HG03520 (cell line): ENCODE results near the gene FAM168A.

ENCODE experiments used
- ATAC-seq: cut with Tn5 transposase; IDR thresholded peaks from one replicate; pipeline ENCODE4 v1.9.1; 2021; ENCODE audit warnings: mild to moderate bottlenecking, moderate library complexity; ENCODE audit not compliant: unreplicated experiment

FAM168A gene, protein sequence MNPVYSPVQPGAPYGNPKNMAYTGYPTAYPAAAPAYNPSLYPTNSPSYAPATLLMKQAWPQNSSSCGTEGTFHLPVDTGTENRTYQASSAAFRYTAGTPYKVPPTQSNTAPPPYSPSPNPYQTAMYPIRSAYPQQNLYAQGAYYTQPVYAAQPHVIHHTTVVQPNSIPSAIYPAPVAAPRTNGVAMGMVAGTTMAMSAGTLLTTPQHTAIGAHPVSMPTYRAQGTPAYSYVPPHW

DNA sequence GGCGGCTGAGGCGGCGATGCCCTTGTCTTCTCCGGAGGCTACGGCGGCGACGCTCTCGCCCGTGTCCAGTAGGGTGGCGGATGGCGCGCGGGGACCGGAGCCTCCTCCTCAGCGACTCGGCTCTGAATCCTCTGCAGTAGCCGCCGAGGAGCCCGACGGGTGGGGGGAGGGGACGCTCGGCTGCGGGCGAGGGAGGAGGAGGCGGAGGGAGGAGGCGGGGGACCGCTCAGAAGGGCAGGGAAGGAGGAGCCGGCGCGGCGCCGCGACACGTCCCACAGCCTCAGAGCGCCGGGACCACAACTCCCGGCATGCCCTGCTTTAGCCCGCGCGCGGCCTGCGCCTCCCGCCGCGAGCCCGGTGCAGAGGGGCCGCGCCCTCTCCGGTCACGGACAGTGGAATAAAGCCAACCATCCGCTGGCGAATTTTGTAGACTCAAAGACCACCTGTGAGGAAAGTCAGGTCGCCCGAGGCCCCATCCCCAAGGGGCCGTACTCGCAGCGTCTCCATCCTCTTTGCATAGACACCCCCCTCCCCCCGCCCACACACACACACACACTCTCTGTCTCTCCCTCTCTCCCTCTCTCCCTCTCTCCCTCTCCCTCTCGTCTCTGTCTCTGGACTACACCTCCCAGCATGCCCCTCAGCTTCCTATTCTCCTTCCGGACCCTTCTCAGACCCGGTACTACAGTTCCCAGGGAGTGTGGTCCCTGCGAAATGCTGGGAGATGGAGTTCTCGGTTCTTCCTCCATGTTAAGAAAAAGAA is at the start of gene FAM168A:
Gene FAM168A, minus strand, starts transcription at position 157 of the 763 bp plus-strand sequence. CDS start 129,638 bp downstream, outside the sequence.
- peak; percentile 88 for ATAC-seq

DNA sequence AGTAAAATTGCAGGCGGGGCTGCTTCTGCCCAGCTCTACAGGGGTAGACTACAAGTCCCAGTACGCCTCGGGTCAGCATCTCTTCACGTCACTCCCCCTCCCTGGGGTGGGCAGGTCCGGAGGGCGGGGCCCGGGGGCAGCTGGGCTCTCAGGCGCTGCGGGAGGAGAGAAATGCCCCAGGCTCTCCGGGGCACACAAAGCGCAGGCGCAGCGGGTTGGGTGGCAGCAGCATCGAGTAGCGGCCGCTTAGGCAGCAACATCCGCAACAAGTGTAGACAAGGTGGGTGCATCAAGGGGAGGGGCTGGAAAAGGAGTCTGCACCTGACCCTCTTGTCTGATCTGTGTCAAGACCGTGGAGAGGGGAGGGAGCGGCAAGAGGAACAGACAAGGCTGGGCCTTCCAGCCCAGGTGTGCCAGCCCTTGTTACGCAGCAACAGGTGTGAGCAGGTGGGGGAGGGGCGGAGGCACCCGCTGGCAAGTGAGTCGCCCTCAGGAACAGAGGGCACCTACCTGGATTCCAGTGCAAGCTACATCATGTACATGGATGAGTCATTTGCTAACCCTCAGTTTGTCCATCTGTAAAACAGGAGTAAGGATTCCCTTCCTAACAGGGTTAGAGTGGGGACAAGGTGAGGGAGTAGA is 49.7 kb upstream of the FAM168A start:
- ATAC-seq: peak; percentile 85

DNA sequence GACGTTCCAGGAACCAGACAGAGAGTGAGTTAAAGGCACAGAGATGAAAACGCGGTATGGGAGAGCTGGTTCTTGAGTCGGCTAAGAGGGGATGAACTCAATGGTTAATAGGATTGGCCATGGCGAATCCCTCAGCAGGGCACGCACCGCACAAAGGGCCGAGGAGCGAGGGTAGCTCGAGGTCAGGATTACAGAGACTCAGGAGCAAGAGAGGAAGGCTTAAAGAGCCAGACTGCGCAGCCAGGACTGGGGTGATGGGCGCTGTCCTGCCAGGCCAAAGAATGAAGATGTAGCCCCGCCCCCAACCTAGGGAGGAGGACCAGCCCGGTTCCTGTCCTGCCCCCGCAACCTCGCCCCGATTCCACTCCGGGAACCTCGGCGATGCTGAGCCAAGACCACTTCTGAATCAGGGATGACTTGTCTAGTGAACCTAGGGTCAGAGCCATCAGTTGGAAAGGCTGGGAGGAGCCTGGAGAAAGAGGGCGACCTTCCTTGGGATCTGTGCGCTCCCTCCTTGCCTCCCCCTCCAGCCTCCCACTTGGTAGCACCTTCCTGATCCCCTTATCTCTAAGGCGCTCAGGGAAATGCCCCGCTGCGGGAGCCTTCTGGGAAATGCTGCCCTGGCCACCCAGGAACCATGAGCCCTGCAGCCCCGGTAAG is 48.2 kb upstream of the FAM168A start, which contains the start of gene PLEKHB1:
Gene PLEKHB1, plus strand, starts transcription at position 610 of the 660 bp plus-strand sequence. Its CDS starts 28 bp downstream, at position 638.
- ATAC-seq: no peak

DNA sequence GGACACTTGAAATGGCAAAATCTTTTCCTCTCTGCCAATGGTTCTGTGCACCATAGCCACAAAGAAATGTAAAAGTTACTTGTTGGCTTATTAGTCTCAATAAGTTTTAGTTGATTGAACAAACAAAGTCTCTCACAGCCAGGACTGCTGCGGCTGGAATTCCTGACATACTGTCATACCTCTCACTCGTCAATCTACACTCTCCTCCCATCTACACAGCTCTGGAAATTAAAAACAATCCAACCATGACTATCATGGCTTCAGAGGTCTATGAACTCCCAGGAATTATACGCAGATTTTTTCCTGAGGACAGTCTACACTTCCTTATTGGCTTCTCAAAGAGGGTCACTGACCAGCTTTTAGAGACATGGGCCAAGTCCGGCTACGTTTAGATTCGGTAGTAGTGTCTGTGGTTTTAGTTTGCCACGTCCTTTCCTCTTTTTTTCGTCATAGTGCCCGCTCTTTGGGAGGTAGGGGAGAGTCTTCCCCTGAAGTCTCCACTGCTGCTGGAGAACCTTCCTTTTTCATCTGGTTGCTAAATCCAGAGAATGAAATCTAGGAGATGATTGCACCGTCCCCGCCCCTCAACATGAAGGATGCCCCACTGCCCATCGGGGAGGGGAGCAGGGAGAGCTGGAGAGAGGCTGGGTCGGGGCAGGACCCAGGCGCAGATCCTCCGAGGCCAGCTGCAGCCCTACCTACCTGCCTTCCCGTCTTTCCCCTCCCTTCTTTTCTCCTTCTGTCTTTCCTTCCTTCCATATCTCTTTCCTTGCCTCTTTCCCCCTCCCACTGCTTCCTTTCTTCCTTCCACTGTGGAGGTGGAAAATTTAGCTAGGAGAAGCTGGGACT is 47.4 kb upstream of the FAM168A start:
- no peak for ATAC-seq

DNA sequence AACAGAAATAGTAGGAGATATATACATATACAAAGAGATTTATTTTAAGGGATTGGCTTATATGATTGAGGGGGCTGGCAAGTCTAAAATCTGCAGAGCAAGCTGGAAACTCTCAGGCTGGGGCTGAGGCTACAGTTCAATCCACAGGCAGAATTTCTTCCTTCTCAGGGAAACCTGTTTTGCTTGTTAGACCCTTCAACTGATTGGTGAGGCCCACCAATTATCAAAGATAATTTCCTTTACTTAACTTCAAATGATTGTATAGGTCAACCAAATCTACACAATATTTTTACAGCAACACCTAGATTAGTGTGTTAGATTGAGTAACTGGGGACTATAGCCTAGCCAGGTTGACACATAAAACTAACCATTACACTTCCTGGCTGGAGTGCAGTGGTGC is 43.8 kb upstream of the FAM168A start:
- ATAC-seq: no peak

DNA sequence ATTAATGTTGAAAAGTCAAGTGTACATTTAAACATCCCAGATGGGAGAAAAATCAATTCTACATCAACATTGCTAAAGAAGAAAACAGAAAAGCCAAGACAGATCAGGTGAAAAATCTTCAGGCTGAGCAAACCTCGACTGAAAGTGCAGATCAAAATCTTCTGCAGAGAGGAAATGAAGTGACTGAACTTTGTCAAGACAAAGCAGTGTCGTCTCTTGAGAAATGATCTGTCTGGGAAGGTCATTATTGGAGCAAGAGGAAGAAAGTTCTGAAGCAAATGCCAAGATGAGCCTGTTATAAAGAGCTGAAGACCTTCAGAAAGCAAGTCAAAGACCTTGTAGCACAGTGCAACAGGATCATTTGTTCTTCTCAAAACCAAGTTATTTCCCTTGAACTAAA is 42.7 kb upstream of the FAM168A start:
- no peak for ATAC-seq

DNA sequence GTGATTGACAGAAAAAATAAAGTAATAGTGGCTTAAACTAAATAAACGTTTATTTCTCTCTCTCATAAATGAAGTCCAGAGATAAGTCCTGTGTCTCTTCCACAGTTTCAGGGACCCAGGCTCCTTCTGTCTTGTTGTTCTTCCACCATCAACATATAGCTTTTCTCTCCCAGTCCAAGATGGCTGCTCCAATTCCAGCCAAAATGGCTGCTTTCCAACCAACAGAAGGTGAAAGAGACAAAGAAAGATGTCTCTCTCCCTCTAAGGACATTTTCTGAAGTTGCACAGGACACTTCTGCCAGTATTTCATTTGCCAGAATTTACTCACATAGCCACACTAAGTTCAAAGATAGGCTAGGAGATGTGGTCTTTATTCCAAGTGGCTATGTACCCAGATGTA is 39.1 kb upstream of the FAM168A start:
- no peak for ATAC-seq

DNA sequence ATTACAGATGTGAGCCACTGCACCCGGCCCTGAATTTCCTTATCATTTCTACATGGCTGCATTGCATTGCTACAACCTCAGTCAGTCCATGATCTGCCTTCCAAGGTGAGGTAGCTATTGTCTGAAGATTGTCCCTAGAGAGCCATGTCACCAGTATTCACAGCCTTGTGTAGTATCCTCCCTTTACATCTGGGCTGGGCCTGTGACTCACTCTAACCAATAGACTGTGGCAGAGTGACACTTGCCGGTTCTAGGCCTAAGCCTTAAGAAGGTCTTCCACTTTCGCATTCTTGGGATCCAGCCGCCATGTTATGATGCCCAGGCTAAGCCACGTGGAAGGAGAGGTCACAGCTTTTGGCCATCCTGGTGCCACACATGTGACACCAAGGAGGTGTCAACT is 38.3 kb upstream of the FAM168A start:
- ATAC-seq: no peak

DNA sequence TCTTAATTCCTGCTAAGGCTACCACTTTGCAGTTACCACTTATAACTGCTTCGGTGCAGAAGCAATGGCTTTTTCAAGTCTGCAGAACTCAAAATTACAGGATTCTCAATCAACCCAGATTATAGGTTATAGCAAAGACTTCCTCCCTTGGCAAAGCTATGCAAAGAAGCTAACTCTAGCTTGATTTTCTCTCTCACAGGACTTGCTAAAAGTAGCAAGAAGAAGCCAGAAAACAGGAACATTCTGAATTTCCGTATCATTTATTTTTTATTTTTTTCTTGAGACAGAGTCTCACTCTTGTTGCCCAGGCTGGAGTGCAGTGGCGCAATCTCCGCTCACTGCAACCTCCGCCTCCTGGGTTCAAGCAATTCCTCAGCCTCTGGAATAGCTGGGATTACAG is 37.8 kb upstream of the FAM168A start:
- no peak for ATAC-seq

DNA sequence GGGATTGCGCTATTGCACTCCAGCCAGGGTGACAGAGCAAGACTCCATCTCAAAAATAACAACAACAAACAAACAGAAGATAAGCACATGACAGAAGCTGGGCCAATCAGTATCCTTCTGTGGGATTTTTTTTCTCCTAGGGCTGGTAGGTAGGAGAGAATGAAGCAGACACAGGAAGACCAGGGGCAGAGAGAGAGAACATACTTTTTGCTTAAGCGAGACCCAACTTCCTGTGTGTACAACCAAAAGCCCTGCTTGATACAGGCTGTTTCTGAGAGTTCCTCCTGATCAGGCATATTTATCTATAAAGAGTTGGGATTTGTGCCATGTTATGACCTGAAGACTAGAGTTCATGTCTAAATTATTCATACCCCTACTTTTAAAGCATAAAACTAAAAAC is 36.1 kb upstream of the FAM168A start:
- no peak for ATAC-seq

DNA sequence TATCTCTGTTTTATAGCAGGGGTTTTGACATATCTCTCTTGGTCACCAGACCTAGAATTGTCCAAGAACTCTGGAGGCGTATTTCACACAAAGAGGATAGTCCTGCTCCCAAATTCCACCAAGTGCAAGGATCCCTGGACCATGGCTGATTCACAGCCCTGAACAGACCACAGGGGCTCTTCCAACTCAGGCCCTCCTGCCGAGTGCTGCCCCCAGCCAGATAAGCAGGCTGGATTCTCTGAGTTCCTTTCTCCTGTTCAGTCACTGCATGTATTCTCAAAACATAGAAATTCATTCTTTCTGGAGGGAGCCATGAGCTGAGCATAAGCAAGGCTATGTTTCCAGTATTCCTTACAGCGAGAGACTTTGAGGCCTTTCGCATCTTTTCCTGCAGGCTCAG is 35.1 kb upstream of the FAM168A start:
- no peak for ATAC-seq

DNA sequence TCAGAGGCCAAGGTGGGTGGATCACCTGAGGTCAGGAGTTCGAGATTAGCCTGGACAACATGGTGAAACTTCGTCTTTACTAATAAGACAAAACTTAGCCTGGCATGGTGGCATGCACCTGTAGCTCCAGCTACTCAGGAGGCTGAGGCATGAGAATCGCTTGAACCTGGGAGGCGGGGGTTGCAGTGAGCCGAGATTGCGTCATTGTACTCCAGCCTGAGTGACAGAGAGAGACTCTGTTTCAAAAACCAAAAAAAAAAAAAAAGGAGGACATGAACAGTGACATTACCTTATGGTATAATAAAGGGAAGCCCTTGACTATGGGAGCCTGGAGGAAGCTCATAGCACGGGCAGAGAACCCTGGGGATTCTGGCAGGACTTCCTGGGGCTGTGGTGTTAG is 32.0 kb upstream of the FAM168A start:
- ATAC-seq: no peak

DNA sequence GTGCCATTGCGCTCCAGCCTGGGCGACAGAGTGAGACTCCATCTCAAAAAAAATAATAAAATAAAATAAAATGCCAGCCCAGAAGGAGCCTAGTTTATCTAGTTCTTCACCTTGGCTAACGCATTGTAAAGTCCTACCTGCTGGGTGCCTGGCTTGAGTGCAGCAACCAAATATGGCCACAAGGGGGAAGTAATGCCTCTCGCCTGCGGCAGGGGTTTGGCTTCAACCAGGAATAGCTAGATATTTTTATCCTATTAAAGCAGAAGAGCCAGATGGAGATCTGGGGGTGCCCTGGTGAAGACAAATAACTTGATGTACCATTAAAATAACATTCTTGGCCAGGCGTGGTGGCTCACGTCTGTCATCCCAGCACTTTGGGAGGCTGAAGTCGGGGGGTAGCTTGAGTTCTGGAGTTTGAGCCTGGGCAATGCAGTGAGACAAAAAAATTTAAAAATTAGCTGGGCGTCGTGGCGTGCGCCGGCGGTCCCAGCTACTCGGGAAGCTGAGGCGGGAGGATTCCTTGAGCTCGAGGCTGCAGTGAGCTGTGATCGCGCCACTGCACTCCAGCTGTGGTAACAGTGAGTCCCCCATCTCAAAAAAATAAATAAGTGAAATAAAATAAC is 27.9 kb upstream of the FAM168A start:
- ATAC-seq: no peak

DNA sequence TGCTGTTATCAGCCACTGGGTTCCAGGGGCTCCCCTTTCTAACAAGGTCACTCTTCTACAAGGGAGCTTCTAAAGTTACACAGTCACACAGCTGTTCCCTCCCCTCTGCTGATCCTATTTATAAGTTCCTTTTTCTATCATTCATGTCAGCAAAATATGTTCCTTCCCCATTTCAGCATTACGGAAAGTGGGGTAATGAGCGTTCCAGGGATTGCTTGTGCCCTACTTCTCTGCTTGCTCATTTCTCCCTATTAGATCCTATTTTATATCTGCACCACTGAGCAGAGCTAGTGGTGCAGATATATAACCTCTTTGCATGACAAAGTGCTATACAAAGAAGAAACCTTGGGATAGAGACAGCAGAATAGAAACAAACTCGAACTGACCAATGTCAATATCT is 25.8 kb upstream of the FAM168A start:
- no peak for ATAC-seq

DNA sequence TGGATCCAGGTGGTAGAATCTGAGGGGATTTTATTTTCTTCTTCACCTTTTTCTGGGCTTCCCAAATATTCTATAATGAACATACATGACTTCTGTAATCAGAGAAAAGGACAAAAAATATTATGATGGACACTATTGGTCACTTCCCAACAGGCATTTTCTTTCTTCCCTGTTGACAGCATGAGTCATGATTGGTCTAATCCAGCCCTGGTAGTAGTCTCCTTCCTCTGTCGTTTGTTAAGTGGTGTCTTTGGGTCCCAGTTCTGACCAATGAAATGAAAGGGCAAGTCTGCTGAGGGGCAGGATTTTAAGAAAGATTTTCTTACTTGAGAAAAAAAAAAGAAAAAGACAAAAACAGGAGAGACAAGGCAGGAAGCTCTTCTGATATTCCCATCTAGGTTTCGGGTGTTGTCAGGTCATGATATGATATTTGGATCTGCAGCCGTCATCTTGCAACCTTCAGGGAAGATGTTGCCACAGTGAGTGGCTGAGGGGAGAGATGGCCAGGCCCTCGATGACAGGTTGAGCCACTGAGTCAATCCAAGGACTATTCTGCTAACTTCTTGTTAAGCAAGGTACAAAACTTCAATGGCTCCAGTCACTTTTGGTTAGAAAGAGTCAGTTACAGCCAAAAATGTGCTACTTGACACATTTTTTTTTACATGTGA is 25.1 kb upstream of the FAM168A start:
- ATAC-seq: no peak

DNA sequence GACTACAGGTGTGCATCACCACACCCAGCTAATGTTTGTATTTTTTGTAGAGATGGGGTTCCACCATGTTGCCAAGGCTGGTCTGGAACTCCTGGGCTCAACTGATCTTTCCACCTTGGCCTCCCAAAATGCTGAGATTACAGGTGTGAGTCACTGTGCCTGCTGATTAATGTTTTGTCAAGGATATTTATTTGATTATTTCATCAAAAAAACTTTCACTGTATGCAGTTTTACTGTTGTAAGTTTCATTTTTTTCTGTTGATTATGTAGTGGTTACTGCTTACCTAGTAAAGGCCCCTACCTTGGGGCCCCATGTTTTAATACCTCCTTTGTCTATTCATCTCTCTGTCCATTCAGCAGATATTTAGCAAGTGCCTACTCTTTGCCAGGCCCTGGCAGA is 16.7 kb upstream of the FAM168A start:
- no peak for ATAC-seq

DNA sequence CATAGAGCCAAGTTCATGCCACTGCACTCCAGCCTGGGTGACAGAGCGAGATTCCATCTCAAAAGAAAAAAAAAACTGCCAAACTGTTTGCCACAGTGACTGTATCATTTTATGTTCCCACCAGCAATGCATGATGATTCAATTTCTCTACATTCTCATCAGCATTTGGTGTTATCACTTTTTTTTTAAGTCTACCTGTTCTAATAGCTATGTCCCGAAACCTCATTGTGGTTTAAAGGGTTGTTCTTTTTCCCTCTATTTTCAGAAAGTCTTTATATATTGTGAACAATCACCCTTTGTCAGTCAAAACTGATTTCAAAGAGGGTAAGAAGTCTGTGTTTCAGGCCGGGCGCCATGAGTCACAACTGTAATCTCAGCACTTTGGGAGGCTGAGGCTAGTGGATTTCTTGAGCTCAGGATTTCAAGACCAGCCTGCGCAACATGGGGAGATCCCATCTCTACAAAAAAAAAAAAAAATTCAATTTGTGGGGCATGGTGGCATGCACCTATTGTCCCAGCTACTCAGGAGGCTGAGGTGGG is 14.8 kb upstream of the FAM168A start:
- ATAC-seq: no peak

DNA sequence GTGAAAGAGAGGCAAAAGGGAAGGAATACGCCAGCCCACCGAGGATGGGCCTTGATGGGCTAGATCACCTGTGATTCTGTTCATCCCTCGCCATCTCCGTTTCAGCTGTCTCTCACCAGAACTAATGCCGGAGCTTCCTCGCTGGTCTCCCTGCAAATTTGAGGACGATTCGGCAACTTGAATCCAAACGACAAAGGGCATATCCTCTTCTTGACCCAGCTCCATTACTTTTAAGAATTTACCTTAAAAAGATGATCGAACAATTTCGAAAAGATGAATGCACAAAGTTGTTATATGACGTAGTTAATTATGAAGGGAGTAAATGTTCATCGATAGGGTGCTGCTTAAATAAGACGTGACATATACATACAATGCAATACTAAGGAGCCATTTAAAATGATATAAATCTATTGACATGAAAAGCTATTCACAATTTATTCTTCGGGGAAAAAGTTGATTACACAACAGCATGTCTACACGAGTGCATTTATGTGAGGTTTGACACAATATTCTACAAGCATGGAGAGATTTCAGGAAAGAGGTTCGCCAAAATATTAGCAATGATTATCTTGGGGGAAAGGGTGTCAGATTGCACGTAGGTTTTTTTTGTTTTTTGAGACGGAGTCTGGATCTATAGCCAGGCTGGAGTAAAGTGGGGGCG is 937 bp upstream of the FAM168A start:
- ATAC-seq: peak; percentile 1
